OCI-LY1 (cell line): ENCODE data around the gene SERPINE3.

Source experiments
- CTCF ChIP-seq: fragments of 200-600 bp; sonication (generic), shearing (Covaris generic); IDR thresholded peaks from 2 replicates; pipeline ENCODE4 v1.5.1; 2017; ENCODE audit warnings: mild to moderate bottlenecking, antibody characterized with exemption, low read length, moderate library complexity, mixed read lengths
- EZH2 ChIP-seq: fragments of 200-600 bp; sonication (generic), shearing (Covaris generic); IDR thresholded peaks from 2 replicates; pipeline ENCODE4 v1.8.0; 2017; ENCODE audit warnings: borderline replicate concordance, mixed run types, mild to moderate bottlenecking, antibody characterized with exemption, low read length, moderate library complexity, mixed read lengths

- TF ChIP-seq CTCF (no peak), EZH2 (no peak)
Measured at GRCh38 chr13:51333826-51334225, 5.7 kb upstream of the SERPINE3 start.
